Effector memory CD4-positive, alpha-beta T cell (primary cell): Measurements from ENCODE around the gene ARFGAP1.

Experiments
- DNase-seq, 3 donors: peaks; one replicate each; pipeline ENCODE4 v3.0.0-alpha.2; 2020
- H3K27ac ChIP-seq: 2 replicates; pipeline ENCODE4 v1.7.0; 2013; ENCODE audit warnings: mild to moderate bottlenecking, low read length, moderate library complexity; ENCODE audit not compliant: insufficient read depth, poor library complexity, severe bottlenecking
- H3K27me3 ChIP-seq: replicated peaks from 2 replicates; pipeline ENCODE4 v1.7.0; 2013; ENCODE audit warnings: mild to moderate bottlenecking, low read length; ENCODE audit not compliant: insufficient read depth, control insufficient read depth, poor library complexity, severe bottlenecking
- H3K36me3 ChIP-seq: 2 replicates; pipeline ENCODE4 v1.7.0; 2013; ENCODE audit warnings: mild to moderate bottlenecking, low read length, moderate library complexity; ENCODE audit not compliant: control insufficient read depth, insufficient read depth
- H3K4me1 ChIP-seq: 2 replicates; pipeline ENCODE4 v1.7.0; 2013; ENCODE audit warnings: low read length, mild to moderate bottlenecking; ENCODE audit not compliant: control insufficient read depth, insufficient read depth, poor library complexity, severe bottlenecking
- H3K4me3 ChIP-seq: 2 replicates; pipeline ENCODE4 v1.7.0; 2013; ENCODE audit warnings: low read length, low read depth, mild to moderate bottlenecking; ENCODE audit not compliant: insufficient read depth, poor library complexity, severe bottlenecking
- H3K9me3 ChIP-seq: 2 replicates; pipeline ENCODE4 v1.7.0; 2013; ENCODE audit warnings: mild to moderate bottlenecking, low read length, moderate library complexity; ENCODE audit not compliant: control insufficient read depth

Gene ARFGAP1

DNA sequence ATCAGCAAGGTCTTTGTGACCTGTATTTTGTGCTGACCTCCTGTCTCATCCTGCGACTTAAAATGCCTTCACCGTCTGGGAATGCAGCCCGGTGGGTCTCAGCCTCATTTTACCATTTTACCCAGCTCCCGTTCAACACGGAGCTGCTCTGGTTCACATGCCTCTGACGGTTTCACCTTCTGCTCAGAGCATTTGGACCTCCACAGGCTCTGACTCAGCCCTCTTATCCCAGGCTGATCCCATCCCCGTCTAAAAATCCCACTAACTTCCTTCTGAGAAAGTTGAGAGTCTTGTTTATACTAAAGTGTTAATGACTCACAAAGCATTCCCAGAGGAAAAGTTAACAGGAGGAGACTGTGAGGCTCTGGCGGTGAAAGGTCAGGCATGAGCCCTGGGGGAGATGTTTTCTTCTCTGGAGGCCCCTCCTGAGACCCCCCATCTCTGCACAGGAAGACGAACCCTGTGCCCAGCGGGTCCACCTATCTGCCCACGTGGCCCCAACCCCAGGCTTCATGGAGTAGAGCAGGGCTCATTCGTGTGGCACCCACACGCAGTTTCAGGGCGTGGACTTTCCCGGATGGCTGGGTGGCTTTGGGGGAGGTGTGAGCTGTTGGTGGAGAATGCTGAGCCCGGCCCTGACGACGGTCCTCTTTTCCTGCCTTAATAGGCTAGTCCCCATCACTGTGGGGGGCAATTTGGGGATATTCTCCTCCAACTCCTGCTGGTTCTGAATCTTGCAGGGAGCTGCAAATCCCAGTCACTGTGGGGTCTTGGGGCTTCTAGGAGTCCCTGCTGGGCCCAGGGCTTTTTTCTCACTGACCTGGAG lies 40.2 kb upstream of the ARFGAP1 start:
- Histone ChIP-seq H3K9me3 (no peaks in the 10 kb centered on the region), H3K27ac (no peak overlapping the region), H3K36me3 (no peaks in the 10 kb centered on the region), H3K27me3 (no peaks in the 10 kb centered on the region), H3K4me3 (no peak overlapping the region), H3K4me1 (peaks cover 8% of the 10 kb centered on the region)
- no peak for DNase-seq

DNA sequence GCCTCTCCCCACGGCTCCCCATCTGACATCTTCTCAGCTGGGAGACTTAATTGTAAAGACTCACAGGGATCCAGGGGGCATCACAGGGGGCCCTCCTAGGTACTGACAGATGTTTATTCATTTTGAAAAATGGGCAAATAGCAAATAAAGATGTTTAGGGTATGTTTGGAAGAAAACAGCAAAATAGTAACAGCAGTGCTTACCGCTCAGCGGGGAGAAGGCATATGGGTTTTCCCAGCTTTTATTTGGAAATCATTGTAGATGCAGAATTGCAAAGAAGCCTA lies 39.6 kb upstream of the ARFGAP1 start:
- peaks cover 8% of the 10 kb centered on the region for H3K4me1 ChIP-seq
- no peaks in the 10 kb centered on the region for H3K27me3 ChIP-seq
- no peak for DNase-seq
- H3K4me3 ChIP-seq: no peak overlapping the region
- H3K36me3 ChIP-seq: no peaks in the 10 kb centered on the region
- H3K9me3 ChIP-seq: no peaks in the 10 kb centered on the region
- H3K27ac ChIP-seq: no peak overlapping the region

- Histone ChIP-seq H3K27me3 (no peaks in the 10 kb centered on the region), H3K4me1 (peaks cover 8% of the 10 kb centered on the region), H3K9me3 (no peaks in the 10 kb centered on the region), H3K36me3 (no peaks in the 10 kb centered on the region), H3K4me3 (no peak overlapping the region), H3K27ac (no peak overlapping the region)
- no peak for DNase-seq
Observed at GRCh38 chr20:63233924-63234323, 38.7 kb upstream of the ARFGAP1 start.

GRCh38 chr20:63234693-63235398 lies 37.8 kb upstream of the ARFGAP1 start:
- H3K27ac ChIP-seq: no peak overlapping the region
- no peaks in the 10 kb centered on the region for H3K36me3 ChIP-seq
- H3K9me3 ChIP-seq: no peaks in the 10 kb centered on the region
- peaks cover 8% of the 10 kb centered on the region for H3K4me1 ChIP-seq
- H3K4me3 ChIP-seq: no peak overlapping the region
- H3K27me3 ChIP-seq: no peaks in the 10 kb centered on the region
- no peak for DNase-seq

GRCh38 chr20:63235399-63235983 lies 37.1 kb upstream of the ARFGAP1 start, which contains the start of gene BIRC7:
TSS of gene BIRC7 (plus strand) at chr20:63235905. CDS start at chr20:63236097, 192 bp downstream.
- H3K9me3 ChIP-seq: no peaks in the 10 kb centered on the region
- no peak for DNase-seq
- no peak within 1 kb of the TSS for H3K27ac ChIP-seq
- H3K4me3 ChIP-seq: no peak within 1 kb of the TSS
- H3K36me3 ChIP-seq: no peaks in the 10 kb centered on the region
- no peaks in the 10 kb centered on the region for H3K27me3 ChIP-seq
- peaks cover 8% of the 10 kb centered on the region for H3K4me1 ChIP-seq

- no peaks in the 10 kb centered on the region for H3K9me3 ChIP-seq
- H3K36me3 ChIP-seq: no peaks in the 10 kb centered on the region
- DNase-seq: no peak
- H3K27ac ChIP-seq: no peak overlapping the region
- H3K27me3 ChIP-seq: no peaks in the 10 kb centered on the region
- H3K4me1 ChIP-seq: peaks cover 8% of the 10 kb centered on the region
- H3K4me3 ChIP-seq: no peak overlapping the region
Observed at GRCh38 chr20:63236116-63236837, 36.3 kb upstream of the ARFGAP1 start.

DNA sequence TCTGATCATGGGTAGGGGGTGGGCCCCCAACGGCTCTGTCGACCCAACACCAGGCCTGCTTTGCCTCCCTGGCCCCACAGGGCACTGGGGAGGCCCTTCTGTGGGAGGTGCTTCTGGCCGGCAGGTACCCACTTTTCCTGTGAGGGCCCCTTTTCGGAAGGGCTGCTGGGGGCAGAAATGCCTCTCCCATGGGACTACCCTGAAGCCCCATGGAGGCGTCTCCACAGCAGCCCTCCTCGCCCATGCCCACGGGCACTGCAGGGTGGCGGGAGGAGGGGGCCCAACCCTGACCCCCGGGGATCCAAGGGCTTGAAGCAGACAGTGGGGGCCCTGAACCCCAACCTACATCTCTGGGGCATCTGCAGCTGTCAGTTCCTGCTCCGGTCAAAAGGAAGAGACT lies 34.6 kb upstream of the ARFGAP1 start:
- no peak overlapping the region for H3K4me3 ChIP-seq
- H3K27ac ChIP-seq: no peak overlapping the region
- H3K9me3 ChIP-seq: no peaks in the 10 kb centered on the region
- no peaks in the 10 kb centered on the region for H3K36me3 ChIP-seq
- peaks cover 8% of the 10 kb centered on the region for H3K4me1 ChIP-seq
- no peak for DNase-seq
- H3K27me3 ChIP-seq: no peaks in the 10 kb centered on the region

DNA sequence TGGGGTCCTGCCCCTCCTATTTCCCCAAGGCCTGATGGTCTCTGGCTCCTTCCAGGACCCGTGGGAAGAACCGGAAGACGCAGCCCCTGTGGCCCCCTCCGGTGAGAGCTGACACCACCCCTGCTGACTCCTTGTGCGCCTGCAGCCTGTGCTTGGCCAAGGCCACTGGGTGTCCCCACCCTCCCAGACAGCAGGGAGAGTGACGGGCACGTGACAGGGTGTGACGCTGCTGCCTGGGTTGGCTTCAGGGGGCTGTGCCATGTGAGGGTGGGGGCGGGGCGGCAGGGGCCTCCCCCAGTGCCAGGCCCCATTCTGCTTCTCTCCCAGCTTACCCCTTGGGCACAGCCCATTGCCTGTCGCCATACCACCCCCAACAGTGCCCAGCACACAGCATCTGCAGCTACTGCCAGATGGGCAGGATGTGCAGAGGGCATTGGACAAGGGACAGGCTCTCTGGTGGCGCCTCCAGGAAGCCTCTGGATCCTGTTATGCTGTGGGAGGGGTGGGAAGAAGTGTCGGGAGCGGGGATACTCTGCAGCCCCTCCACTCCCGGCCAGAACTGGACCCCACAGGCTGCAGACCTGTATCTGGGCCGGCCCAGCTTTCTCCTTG lies 34.0 kb upstream of the ARFGAP1 start:
- H3K27me3 ChIP-seq: no peaks in the 10 kb centered on the region

DNA sequence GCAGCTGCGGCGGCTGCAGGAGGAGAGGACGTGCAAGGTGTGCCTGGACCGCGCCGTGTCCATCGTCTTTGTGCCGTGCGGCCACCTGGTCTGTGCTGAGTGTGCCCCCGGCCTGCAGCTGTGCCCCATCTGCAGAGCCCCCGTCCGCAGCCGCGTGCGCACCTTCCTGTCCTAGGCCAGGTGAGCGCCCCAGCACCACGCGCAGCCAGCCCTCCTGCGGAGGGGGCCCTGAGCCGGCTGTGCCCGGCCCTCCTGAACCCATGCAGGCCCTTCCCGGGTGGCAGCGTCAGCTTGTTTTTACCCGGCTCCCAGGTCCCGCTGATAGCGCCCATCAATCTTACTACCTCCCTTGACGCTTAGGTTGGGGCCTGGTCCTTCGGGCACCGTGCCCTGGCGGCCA lies 33.2 kb upstream of the ARFGAP1 start:
- Histone ChIP-seq H3K4me3 (no peak overlapping the region), H3K36me3 (no peaks in the 10 kb centered on the region), H3K4me1 (peaks cover 7% of the 10 kb centered on the region), H3K27ac (no peak overlapping the region), H3K27me3 (no peaks in the 10 kb centered on the region), H3K9me3 (no peaks in the 10 kb centered on the region)
- DNase-seq: no peak

More for the DNA sequence above, 34.0 kb upstream of the ARFGAP1 start:
- no peaks in the 10 kb centered on the region for H3K36me3 ChIP-seq
- no peaks in the 10 kb centered on the region for H3K9me3 ChIP-seq
- peaks cover 8% of the 10 kb centered on the region for H3K4me1 ChIP-seq
- no peak for DNase-seq
- no peak overlapping the region for H3K4me3 ChIP-seq
- no peak overlapping the region for H3K27ac ChIP-seq
